AG10803 (cell line): ENCODE data around the gene TP53.

Source experiments
- DNase-seq: peaks from one replicate; pipeline ENCODE4 v3.0.0; 2010; ENCODE audit warnings: low read depth
- H3K4me3 ChIP-seq: 2 replicates; pipeline ENCODE4 v1.5.1; 2011; ENCODE audit warnings: mild to moderate bottlenecking, low read length, control low read depth
- CTCF ChIP-seq: conservative IDR thresholded peaks from 2 replicates; pipeline ENCODE4 v1.5.1; 2011; ENCODE audit warnings: mild to moderate bottlenecking, low read length, control low read depth, inconsistent platforms

TP53 gene

DNA sequence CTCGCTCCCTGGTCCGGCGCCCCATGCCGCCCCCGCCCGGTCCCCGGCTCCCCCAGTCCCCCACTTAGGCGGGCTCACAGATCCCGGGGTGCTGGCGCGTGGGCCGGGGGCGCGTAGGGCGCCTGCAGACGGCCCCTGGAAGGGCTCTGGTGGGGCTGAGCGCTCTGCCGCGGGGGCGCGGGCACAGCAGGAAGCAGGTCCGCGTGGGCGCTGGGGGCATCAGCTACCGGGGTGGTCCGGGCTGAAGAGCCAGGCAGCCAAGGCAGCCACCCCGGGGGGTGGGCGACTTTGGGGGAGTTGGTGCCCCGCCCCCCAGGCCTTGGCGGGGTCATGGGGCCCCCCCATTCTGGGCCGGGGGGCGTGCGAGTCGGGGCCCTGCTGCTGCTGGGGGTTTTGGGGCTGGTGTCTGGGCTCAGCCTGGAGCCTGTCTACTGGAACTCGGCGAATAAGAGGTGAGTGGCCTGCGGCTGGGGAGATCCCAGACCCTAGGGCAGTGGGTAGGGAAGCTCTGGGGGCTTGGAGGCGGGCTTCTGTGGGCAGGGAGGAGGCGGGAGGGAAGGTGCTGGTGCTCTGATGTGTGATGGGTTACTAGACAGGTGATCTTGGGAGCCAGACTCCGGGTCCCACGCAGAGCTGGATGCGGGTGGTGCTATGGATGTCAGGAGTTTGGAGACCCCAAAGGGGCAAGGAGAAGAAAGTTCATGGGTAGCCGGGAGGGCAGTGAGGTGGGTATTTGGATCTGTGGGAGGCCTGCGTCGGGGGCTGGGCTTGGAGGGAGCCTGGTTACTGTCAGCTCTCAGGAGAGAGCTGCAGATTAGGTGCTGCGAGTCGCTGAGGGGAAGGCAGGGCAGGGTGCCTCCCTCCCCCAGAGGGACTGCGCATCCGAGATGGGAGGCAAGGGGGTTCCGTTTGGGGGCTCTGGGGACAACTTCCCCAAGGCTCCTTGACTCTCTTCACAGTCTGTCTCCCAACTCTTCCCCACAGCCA is 18.3 kb upstream of the TP53 start:
- no peak for TF ChIP-seq CTCF
- peak overlapping the region; percentile 63 for H3K4me3 ChIP-seq

GRCh38 chr17:7704601-7705268 is 17.4 kb upstream of the TP53 start, which contains the start of gene EFNB3:
TSS of gene EFNB3 (plus strand) at chr17:7705202. CDS start at chr17:7705599, 397 bp downstream.
- no peak for DNase-seq
- H3K4me3 ChIP-seq: peak within 1 kb of the TSS; percentile 63
- TF ChIP-seq CTCF: no peak

More for the DNA sequence above, 18.3 kb upstream of the TP53 start:
- DNase-seq: no peak

- peak overlapping the region; percentile 63 for H3K4me3 ChIP-seq
- DNase-seq: peak; percentile 49
- TF ChIP-seq CTCF: no peak
Measured at GRCh38 chr17:7703584-7704479, 16.5 kb upstream of the TP53 start.

- TF ChIP-seq CTCF: no peak
- no peak overlapping the region for H3K4me3 ChIP-seq
- no peak for DNase-seq
Measured at GRCh38 chr17:7702776-7703175, 15.5 kb upstream of the TP53 start.

GRCh38 chr17:7701681-7702080 is 14.4 kb upstream of the TP53 start:
- TF ChIP-seq CTCF: no peak
- no peak for DNase-seq
- no peak overlapping the region for H3K4me3 ChIP-seq

- no peak for TF ChIP-seq CTCF
- DNase-seq: no peak
- no peak overlapping the region for H3K4me3 ChIP-seq
Measured at GRCh38 chr17:7700510-7700909, 13.2 kb upstream of the TP53 start.
